Stomach (tissue), 4 donors: ENCODE results near the gene CERKL.

ENCODE experiments used
- CTCF ChIP-seq, 7 experiments: fragments of 450-650 bp in 4 of 7; fragments of 200-600 bp in 3 of 7; sonication (generic) in 3 of 7; IDR thresholded peaks; one replicate each; pipeline ENCODE4 v1.5.1; 2016 to 2019; ENCODE audit warnings: antibody characterized with exemption in 7 of 7, control low read depth in 2 of 7, mild to moderate bottlenecking in 1 of 7
- EP300 ChIP-seq: sonication (generic); formaldehyde crosslinking; IDR thresholded peaks from one replicate; pipeline ENCODE4 v1.6.1; 2017; ENCODE audit warnings: antibody characterized with exemption

DNA sequence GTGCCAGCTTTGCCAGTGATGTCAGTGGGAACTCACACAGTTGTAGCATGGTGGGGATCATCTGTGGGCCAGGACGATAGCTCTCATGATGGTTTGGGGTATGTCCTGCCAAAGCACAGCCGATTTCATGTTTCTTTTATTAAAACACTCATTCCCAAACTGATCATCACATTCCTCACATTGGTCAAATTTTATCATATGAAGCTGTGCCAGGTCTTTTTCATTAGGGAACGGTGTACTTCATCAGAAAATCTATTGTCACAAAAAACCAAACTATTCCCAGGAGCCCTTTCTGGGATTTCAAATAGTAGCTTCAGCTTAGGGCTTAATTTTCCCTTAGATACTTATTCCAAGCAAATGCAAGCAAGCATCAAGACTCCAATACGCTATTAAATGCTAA is 157.7 kb downstream of the CERKL start:
- TF ChIP-seq EP300 (no peak), CTCF (IDR thresholded peaks at IDR 0.05) (no peak)
